OCI-LY7 (cell line): ENCODE measurements around the gene COX20.

Experiments used
- EZH2phosphoT487 ChIP-seq: fragments of 200-600 bp; sonication (generic); IDR thresholded peaks from 2 replicates; pipeline ENCODE4 v1.6.1; 2018; ENCODE audit warnings: low read depth, borderline replicate concordance, mild to moderate bottlenecking, mixed run types, antibody characterized with exemption, low read length, moderate library complexity, mixed read lengths
- TF ChIP-seq, protein P1 (sequence below): fragments of 200-600 bp; sonication (generic); conservative IDR thresholded peaks from 2 replicates; pipeline ENCODE4 v1.5.1; 2014; ENCODE audit warnings: mild to moderate bottlenecking, antibody characterized with exemption, low read length, moderate library complexity, mixed read lengths

DNA sequence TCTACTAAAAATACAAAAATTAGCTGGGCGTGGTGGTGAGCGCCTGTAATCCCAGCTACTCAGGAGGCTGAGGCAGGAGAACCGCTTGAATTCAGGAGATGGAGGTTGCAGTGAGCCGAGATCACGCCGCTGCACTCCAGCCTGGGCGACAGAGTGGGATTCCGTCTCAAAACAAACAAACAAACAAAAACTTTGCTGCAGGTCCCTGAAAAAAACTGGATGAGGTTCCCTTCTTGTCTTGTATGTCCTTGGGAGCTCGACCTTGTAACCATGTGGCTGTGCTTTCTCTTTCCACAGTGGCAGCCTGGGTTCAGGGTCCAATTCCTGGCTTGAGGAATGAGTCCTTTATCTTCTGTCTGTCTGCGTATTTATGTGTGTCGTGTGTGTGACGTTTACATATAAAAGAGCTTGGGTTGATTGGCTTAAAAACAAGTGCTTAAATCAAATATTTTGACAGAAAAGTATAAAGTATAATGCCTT lies 18.0 kb upstream of the COX20 start:
- TF ChIP-seq, protein P1, sequence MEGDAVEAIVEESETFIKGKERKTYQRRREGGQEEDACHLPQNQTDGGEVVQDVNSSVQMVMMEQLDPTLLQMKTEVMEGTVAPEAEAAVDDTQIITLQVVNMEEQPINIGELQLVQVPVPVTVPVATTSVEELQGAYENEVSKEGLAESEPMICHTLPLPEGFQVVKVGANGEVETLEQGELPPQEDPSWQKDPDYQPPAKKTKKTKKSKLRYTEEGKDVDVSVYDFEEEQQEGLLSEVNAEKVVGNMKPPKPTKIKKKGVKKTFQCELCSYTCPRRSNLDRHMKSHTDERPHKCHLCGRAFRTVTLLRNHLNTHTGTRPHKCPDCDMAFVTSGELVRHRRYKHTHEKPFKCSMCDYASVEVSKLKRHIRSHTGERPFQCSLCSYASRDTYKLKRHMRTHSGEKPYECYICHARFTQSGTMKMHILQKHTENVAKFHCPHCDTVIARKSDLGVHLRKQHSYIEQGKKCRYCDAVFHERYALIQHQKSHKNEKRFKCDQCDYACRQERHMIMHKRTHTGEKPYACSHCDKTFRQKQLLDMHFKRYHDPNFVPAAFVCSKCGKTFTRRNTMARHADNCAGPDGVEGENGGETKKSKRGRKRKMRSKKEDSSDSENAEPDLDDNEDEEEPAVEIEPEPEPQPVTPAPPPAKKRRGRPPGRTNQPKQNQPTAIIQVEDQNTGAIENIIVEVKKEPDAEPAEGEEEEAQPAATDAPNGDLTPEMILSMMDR, result no peak
- TF ChIP-seq EZH2phosphoT487, result no peak
